Measurements from ENCODE around the gene BZW2. TPM values are rescaled to one million over a fixed set of nuclear protein-coding genes. Genes with fewer than 3 reads are reported as not detected.
A peak's percentile ranks its signal among the peaks of the same experiment; 100 is the strongest.

BZW2 gene
- total RNA-seq, 6 donors from 2014 or later = 27.9 to 63.7 (median 31.9) TPM

GRCh38 chr7:16604054-16604453 lies 41.9 kb upstream of the BZW2 start:
- peaks cover 4 to 79% (median 31%) of the 10 kb centered on the region in 4 donors for H3K36me3 ChIP-seq
- WGBS, 2 donors = 95 to 96% methylated on average over 3 of the region's 3 CpGs
- ATAC-seq (ENCODE audit: low FRiP score in 2 of 2) (no peak), DNase-seq (no peak)
- no peaks in the 10 kb centered on the region for H3K27me3 ChIP-seq
- H3K9me3 ChIP-seq = no peaks in the 10 kb centered on the region
- H3K27ac ChIP-seq = no peak overlapping the region
- no peak overlapping the region for H3K4me3 ChIP-seq
- no peaks in the 10 kb centered on the region for H3K4me1 ChIP-seq
- TF ChIP-seq, protein P1, sequence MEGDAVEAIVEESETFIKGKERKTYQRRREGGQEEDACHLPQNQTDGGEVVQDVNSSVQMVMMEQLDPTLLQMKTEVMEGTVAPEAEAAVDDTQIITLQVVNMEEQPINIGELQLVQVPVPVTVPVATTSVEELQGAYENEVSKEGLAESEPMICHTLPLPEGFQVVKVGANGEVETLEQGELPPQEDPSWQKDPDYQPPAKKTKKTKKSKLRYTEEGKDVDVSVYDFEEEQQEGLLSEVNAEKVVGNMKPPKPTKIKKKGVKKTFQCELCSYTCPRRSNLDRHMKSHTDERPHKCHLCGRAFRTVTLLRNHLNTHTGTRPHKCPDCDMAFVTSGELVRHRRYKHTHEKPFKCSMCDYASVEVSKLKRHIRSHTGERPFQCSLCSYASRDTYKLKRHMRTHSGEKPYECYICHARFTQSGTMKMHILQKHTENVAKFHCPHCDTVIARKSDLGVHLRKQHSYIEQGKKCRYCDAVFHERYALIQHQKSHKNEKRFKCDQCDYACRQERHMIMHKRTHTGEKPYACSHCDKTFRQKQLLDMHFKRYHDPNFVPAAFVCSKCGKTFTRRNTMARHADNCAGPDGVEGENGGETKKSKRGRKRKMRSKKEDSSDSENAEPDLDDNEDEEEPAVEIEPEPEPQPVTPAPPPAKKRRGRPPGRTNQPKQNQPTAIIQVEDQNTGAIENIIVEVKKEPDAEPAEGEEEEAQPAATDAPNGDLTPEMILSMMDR (IDR thresholded peaks at IDR 0.05) = peak in 1 of 6 experiments; percentile 5
- no peak for TF ChIP-seq POLR2AphosphoS5 (IDR thresholded peaks at IDR 0.05)

- H3K36me3 ChIP-seq = peaks cover 4 to 67% (median 21%) of the 10 kb centered on the region in 4 donors
- TF ChIP-seq POLR2AphosphoS5 (IDR thresholded peaks at IDR 0.05) (no peak), POLR2A (IDR thresholded peaks at IDR 0.05) (no peak), EP300 (IDR thresholded peaks at IDR 0.05) (no peak)
- TF ChIP-seq, protein P1 (IDR thresholded peaks at IDR 0.05) = no peak
- no peak overlapping the region for H3K4me3 ChIP-seq
- H3K4me1 ChIP-seq = peaks cover 0 to 5% (median 0%) of the 10 kb centered on the region in 4 donors
- H3K9me3 ChIP-seq = no peaks in the 10 kb centered on the region
- no peak overlapping the region for H3K27ac ChIP-seq
- no peaks in the 10 kb centered on the region for H3K27me3 ChIP-seq
- DNase-seq (no peak), ATAC-seq (ENCODE audit: low FRiP score in 2 of 2) (no peak)
- WGBS, 2 donors = 67 to 70% methylated on average over 3 of the region's 3 CpGs
These were observed 39.3 kb upstream of the BZW2 start for GRCh38 chr7:16606704-16607103.

- Histone ChIP-seq H3K27me3 (no peaks in the 10 kb centered on the region), H3K4me1 (peaks cover 0 to 5% (median 0%) of the 10 kb centered on the region in 4 donors), H3K36me3 (peaks cover 4 to 48% (median 10%) of the 10 kb centered on the region in 4 donors), H3K4me3 (no peak overlapping the region), H3K27ac (no peak overlapping the region), H3K9me3 (no peaks in the 10 kb centered on the region)
- DNase-seq (no peak), ATAC-seq (ENCODE audit: low FRiP score in 2 of 2) (no peak)
- TF ChIP-seq, protein P1 (IDR thresholded peaks at IDR 0.05) = no peak
- TF ChIP-seq EP300 (IDR thresholded peaks at IDR 0.05) = no peak
- no peak for TF ChIP-seq POLR2AphosphoS5 (IDR thresholded peaks at IDR 0.05)
- no peak for TF ChIP-seq POLR2A (IDR thresholded peaks at IDR 0.05)
- WGBS, 2 donors = 75 to 84% methylated on average over 4 of the region's 4 CpGs
These were observed 36.0 kb upstream of the BZW2 start for GRCh38 chr7:16609842-16610450.

GRCh38 chr7:16611711-16612110 lies 34.3 kb upstream of the BZW2 start:
- Histone ChIP-seq H3K4me3 (no peak overlapping the region), H3K27me3 (no peaks in the 10 kb centered on the region), H3K36me3 (peaks cover 0 to 48% (median 9%) of the 10 kb centered on the region in 4 donors), H3K27ac (no peak overlapping the region), H3K9me3 (no peaks in the 10 kb centered on the region), H3K4me1 (peaks cover 0 to 5% (median 0%) of the 10 kb centered on the region in 4 donors)
- DNase-seq = no peak
- TF ChIP-seq POLR2A (IDR thresholded peaks at IDR 0.05) (no peak), POLR2AphosphoS5 (IDR thresholded peaks at IDR 0.05) (no peak), EP300 (IDR thresholded peaks at IDR 0.05) (no peak)
- TF ChIP-seq, protein P1 (IDR thresholded peaks at IDR 0.05) = no peak
- ATAC-seq (ENCODE audit: low FRiP score in 2 of 2) = no peak
- 76 to 100% methylated on average over 2 of the region's 2 CpGs for WGBS, 2 donors

- DNase-seq = no peak
- H3K4me3 ChIP-seq = no peak overlapping the region
- no peak overlapping the region for H3K27ac ChIP-seq
- no peaks in the 10 kb centered on the region for H3K9me3 ChIP-seq
- no peaks in the 10 kb centered on the region for H3K27me3 ChIP-seq
- H3K36me3 ChIP-seq = peaks cover 0 to 35% (median 7%) of the 10 kb centered on the region in 4 donors
- ATAC-seq (ENCODE audit: low FRiP score in 2 of 2) = no peak
- TF ChIP-seq, protein P1 (IDR thresholded peaks at IDR 0.05) = no peak
- TF ChIP-seq EP300 (IDR thresholded peaks at IDR 0.05) (no peak), POLR2A (IDR thresholded peaks at IDR 0.05) (no peak), POLR2AphosphoS5 (IDR thresholded peaks at IDR 0.05) (no peak)
- 74 to 85% methylated on average over 5 of the region's 5 CpGs for WGBS, 2 donors
- no peaks in the 10 kb centered on the region for H3K4me1 ChIP-seq
These were observed 30.8 kb upstream of the BZW2 start for GRCh38 chr7:16615228-16615627.

Data from upper lobe of left lung (tissue), 6 donors.